NK-92 treated with Interleukin-12 subunit alpha and Interleukin-12 subunit beta, amount 100 ng/mL, for 24 hours (cell line): ENCODE measurements around the gene ZNF678.
"Not testable (repeated sequence)": the region's sequence is repeated elsewhere in the genome, so short reads cannot be mapped to it uniquely, and the experiment has no call there.

Experiments used
- DNase-seq: peaks from one replicate; lab custom pipeline; 2025; lab: John Stamatoyannopoulos, UW

The ZNF678 gene

DNA sequence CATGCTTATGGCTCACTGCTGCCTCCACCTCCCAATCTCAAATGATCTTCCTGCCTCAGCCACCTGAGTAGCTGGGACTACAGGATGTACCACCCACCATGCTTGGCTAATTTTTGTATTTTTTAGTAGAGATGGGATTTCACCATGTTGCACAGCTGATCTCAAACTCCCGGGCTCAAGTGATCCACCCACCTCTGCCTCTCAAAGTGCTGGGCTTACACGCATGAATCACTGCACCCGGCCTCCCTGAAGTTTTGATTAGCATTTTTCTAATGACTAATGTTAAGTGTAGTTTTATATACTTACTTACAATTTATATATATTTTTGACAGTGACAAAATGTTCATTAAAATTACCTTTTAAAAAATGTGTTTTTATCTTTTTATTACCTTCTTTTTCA is 41.1 kb downstream of the ZNF678 start:
- no peak for DNase-seq

DNA sequence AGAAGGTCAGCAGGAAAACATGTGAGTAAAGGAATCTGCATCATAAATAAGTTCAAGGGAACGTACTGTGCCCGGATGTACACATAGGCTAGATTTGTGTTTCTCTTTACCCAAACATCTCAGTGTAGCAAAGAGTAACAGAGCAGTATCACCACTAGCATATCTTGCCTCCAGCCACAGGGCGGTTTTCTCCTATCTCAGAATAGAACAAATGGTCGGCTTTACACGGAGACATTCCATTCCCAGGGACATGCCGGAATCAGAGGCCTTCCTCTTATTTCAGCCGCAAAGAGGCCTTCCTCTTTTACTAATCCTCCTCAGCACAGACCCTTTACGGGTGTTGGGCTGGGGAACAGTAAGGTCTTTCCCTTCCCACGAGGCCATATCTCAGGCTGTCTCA is 42.9 kb downstream of the ZNF678 start:
- not testable (repeated sequence) for DNase-seq

DNA sequence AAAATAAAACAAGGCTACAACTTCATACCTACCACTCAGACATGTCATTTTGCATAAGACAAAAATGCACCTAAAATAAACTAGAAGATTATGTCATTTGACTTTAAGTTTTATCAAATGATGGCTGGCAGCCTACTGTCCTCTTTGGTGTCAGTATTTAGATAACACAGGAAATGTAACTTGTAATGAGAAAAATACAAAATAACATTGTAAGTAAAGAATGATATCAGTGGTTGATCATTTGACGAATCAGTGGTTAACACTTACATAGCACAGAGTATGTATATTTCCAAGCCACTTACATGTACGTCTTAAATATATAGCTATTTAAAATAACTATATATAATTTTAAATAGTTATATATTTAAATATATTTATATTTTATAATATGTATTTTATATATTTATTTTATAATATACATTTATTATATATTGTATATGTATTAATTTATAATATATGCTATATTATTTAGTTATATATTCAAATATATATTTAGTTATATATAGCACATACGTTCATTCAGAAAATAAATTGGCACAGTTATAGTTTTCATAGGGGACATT is 44.1 kb downstream of the ZNF678 start:
- no peak for DNase-seq

DNA sequence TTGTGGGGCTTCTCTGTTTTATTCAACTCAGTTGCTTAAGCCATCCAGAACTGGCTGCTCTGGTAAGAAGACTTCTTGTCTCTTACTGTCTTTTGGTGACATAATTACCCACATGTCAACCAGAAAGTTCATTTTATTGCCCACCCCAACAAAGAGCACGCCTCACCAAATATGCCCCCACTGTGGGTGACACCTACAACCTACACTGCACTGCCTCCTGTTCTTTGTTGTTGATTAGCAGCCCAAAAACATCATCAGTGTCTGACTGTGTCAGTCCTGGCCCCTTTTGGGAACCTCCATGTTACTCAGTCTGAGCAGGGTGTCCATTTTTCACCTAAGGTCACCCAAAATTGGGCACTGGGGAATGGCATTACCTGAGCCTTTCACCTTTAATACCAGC is 49.3 kb downstream of the ZNF678 start:
- no peak for DNase-seq

DNA sequence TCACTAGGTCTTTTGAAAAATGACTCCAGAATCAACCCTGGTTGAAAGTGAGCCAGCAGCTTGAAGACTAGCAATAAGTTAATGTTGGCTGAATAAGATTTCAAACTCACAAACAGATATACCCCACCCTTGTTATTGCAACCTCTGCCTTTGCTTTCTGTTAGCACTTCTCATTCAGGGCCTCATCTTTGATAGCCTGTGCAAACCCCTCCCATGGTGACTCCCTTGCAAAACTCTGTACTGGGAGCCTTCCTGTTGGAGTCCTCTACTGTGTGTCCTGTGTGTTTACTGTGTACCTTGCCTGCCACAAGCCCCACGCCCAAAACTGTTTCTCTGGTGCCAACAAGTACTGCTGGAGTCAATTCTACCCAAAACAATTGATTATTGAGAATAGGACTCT is 50.2 kb downstream of the ZNF678 start:
- no peak for DNase-seq

DNA sequence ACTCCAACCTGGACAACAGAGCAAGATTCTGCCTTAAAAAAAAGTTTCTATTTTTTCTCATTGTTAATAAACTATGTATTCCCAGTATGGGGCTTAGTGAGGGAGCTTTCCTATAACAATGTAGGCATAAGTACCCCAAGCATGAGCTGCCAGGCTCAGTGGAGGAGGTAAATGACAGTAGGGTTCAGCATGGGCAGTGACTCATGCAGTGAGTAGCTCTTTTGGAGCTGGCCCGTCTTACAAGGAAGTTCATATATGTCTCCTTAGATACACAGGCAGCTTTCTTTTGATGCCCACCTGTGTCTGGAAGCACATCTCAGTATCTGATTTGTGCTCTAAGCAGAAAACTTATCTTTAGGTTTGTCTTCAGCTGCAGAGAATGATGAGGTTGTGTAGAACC is 57.9 kb downstream of the ZNF678 start:
- no peak for DNase-seq

DNA sequence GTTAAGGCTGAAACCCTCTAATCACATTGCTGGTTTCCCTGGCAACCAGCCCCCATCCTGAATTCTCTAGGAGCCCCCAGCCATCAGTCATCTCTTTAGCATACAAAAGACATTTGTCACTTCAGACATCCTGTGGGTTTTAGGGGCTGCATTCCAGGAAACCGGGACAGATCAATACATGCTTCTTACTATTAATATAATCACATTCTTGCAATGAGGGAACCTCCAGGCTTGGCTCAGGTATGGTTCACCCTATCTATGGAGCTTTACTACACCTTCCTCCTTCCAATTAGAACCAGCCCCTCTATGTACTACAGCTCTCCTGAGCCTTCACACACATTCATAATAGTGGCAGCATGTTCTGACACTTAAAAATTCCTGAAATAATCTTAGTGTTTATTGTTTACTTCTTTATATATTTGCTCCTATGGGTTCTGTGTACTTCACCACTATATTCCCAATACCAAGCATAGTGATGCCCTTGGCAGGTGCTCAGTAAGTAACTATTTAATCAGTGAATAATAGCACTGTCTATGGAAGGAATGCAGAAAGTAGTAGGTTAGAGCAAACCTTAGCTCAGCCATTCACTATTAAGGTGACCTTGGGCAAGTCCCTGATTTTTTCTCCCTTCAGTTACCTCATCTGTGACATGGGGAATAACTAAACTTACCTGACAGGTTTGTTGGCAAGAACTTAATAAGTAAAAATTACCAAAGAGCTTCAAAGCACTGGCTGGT is 59.6 kb downstream of the ZNF678 start:
- DNase-seq: no peak

DNA sequence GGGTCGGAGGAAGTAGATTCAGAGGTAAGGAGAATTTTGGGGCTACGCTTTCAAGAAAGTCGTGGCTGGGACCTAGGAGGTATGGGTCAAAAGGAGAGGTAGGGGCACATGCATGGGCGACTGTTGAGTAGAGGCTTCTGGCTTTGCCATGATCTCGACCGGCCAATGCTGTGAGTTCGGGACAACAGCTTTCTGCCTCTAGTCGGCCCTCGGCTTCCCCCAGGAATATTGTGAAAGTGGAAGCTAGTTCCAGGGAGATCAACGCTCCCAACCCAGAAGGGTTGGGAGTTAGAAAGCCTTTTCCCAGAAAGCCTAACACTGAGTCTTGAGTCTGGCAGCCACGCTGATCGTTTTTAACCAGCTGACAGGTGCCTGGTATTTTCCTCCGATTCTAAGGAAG is 69.0 kb downstream of the ZNF678 start:
- DNase-seq: no peak

DNA sequence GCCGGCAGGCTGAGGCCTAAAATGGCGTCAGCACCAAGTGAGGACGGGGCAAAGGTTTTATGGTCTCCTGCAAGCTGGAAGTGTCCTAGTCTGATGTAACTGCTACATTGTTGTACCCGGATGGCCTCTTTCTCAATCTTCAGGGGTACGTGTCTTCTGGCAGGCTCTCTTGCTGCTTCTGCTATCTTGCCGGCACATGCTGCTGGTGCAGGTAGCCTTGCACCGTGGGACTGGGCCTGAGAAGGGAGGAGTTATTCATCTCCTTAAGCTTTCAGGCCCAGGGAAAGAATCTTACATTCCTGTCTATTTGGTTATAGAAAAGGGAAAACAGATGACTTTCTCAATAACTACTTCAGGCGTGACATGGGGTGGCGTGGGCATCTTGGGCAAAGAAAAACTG is 72.2 kb downstream of the ZNF678 start:
- no peak for DNase-seq

DNA sequence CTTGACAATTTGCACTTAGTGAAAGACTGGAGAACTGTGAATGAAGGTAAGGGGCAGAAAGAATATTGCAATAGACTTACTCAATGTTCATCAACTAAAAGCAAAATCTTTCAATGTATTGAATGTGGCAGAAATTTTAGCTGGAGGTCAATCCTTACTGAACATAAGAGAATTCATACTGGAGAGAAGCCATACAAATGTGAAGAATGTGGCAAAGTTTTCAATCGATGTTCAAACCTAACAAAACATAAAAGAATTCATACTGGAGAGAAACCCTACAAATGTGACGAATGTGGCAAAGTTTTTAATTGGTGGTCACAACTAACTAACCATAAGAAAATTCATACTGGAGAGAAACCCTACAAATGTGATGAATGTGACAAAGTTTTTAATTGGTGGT is 91.1 kb downstream of the ZNF678 start:
- DNase-seq: no peak

DNA sequence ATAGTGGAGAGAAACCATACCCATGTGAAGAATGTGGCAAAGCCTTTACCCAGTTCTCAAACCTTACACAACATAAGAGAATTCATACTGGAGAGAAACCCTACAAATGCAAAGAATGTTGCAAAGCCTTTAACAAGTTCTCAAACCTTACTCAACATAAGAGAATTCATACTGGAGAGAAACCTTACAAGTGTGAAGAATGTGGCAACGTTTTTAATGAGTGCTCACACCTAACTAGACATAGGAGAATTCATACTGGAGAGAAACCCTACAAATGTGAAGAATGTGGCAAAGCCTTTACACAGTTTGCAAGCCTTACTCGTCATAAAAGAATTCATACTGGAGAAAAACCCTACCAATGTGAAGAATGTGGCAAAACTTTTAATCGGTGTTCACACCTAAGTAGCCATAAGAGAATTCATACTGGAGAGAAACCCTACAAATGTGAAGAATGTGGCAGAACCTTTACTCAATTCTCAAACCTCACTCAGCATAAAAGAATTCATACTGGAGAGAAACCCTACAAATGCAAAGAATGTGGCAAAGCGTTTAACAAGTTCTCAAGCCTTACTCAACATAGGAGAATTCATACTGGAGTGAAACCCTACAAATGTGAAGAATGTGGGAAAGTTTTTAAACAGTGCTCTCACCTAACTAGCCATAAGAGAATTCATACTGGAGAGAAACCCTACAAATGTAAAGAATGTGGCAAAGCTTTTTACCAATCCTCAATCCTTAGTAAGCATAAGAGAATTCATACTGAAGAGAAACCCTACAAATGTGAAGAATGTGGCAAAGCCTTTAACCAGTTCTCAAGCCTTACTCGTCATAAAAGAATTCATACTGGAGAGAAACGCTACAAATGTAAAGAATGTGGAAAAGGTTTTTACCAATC is 91.7 kb downstream of the ZNF678 start:
- DNase-seq: no peak

DNA sequence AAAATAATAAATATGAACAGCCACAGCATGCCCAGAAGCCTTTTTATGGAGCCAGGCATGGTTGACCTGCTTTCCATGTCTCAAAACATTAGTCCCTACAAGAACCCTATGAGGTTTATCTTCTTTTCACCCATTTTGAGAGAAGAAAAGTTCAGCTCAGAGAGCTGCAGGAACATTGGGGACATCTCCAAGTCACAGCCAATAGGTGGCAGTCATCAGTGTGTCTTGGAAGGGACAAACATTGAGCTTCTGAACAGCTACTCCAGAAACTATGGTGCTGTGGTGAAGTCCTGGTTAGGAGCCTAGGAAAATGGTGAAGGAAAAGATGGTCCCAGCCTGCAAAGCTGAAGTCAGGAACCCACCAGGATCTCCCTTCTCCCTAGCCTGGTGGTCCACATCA is 98.1 kb downstream of the ZNF678 start:
- DNase-seq: no peak

DNA sequence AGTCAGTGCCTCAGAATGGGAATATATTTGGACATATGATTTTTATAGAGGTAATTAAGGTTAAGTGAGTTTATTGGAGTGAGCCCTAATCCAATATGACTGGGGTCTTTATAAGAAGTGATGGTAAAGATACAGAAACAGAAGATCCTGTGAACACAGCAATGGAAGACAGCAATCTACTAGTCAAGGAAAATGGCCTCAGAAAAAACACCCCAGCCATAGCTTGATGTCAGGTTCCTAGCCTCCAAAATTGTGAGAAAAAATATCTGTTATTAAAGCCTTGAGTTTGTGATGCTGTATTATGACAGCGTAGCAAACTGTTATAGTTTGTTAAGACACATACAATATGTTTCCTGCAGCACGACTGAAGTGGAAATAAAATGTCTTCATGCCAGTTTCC is 99.6 kb downstream of the ZNF678 start:
- no peak for DNase-seq

DNA sequence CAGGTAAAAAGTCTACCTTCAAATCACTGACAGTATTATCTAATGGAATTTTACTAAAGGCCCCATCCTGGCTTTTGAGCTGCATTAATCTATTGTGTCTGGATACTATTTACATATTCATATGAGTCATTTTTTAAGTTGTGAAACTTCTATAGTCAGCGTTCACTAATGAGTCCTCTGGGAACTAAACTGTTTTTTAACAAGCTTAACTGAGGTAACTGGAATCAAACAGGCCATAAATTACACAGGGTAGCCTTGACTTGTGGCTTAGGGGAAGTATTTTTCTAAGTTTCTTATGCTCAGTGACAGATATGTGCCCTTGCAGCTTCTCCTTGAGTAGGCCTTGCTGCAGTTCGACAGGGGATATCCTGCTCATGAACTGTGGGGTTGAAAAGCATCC is 102.9 kb downstream of the ZNF678 start:
- no peak for DNase-seq

DNA sequence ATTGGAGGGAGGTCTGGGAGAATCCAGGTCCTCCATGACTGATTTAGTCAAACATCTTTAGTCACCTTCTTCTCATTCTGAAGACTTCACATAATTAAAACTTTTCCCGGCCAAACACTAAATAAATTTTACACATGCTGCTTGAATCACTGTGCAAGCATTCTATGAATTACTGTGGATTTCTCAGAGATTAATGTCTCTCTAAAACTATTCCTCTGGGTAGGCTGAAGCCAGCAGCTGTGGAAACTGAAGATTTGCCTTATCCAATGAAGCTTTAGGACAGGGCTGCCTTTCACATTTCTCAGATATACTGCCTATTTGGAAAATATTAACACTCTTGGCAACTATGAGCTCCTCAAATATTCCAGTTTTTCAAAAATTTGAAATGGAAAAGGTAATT is 110.1 kb downstream of the ZNF678 start:
- no peak for DNase-seq

DNA sequence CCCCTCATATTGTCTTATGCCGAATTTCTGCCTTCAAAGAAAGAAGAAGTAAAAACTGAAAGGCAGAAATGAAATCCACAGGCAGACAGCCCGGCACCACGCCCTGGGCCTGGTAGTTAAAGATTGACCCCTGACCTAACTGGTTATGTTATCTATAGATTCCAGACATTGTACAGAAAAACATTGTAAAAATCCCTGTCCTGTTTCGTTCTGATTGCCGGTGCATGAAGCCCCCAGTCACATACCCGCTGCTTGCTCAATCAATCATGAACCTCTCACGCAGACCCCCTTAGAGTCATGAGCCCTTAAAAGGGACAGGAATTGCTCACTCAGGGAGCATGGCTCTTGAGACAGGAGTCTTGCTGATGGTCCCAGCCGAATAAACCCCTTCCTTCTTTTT is 122.5 kb downstream of the ZNF678 start:
- no peak for DNase-seq

DNA sequence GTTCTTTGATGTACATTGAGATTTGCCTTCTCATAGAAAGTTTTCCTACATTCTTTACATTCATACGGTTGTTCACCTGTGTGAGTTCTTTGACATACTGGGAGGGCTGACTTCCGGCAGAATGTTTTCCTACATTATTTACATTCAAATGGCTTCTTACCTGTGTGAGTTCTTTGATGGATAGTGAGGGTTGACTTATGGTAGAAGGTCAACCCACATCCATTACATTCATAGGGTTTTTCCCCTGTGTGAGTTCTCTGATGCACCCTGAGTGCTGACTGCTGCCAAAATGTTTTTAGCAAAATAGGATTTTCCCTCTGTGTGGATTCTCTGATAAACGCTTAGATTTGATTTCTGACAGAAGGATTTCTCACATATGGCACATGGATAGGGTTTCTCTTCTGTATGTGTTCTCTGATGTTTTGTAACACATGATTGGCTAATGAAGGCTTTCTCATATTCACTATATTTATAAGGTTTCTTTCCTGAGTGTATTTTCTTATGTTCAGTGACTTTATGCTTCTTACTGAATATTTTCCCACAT is 134.0 kb downstream of the ZNF678 start:
- DNase-seq: no peak

DNA sequence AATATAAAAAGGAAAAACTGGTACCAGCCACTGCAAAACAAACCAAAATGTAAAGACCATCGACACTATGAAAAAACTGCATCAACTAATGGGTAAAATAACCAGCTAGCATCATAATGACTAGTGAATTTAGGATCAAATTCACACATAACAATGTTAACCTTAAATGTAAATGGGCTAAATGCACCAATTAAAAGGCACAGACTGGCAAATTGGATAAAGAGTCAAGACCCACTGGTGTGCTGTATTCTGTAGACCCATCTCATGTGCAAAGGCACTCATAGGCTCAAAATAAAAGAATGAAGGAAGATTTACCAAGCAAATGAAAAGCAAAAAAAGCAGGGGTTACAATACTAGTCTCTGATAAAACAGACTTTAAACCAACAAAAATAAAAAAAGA is 138.3 kb downstream of the ZNF678 start:
- not testable (repeated sequence) for DNase-seq

DNA sequence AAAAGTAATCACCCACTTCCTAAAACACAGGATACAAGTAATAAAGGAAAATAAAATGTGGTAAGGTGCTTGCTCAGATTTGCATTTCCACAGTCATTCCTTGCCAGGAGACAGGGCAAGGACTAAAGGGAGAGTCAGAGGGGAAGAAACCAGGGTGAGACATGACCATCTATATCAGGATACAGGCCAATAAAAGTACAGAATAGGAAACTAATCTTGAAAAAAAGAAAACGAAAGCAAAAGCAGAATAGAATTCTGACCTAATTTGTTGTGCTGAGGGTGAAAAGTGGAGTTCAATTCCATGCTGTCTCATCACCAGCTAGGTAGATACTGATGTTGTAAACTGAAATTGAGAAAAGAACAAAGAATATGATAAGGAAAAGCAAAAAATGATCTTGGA is 144.5 kb downstream of the ZNF678 start:
- DNase-seq: no peak

DNA sequence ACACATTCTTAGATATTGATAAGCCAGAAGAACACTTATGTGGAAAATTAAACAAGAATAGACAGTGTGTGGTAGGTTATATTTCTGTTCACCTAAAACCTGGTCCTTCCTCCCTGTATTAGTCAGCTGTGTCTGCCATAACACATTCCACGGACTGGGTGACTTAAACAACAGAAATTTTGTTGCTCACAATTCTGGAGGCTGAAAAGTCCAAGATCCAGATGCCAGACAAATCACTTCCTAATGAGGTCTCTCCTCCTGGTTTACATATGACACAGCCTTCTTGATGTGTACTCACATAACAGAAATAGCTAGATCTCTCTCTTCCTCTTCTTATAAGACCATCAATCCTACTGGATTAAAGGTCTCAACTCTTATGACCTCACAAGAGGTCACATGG is 146.1 kb downstream of the ZNF678 start:
- DNase-seq: no peak

DNA sequence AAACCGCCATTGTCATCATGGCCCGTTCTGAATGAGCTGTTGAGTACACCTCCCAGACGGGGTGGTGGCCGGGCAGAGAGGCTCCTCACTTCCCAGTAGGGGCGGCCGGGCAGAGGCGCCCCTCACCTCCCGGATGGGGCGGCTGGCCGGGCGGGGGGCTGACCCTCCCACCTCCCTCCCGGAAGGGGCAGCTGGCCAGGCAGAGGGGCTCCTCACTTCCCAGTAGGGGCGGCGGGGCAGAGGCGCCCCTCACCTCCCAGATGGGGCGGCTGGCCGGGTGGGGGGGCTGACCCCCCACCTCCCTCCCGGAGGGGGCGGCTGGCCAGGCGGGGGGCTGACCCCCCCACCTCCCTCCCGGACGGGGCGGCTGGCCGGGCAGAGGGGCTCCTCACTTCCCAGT is 147.1 kb downstream of the ZNF678 start:
- DNase-seq: not testable (repeated sequence)

DNA sequence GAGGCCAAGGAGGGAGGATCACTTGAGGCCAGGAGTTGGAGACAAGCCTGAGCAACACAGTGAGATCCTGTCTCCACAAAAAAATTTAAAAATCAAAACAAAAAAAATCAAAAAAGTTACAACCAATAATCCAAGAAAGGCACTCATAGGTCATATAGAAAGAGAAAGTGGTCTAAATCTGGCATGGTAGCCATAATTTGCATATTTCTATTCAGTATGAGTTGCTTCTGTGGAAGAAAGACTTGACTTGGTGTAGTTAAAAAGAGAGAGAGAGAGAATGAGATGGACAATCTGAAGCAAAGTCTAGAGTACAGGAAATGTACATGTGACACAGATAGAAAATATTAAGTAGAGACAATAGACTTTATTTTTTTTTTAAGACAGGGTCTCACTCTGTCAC is 149.3 kb downstream of the ZNF678 start:
- no peak for DNase-seq

DNA sequence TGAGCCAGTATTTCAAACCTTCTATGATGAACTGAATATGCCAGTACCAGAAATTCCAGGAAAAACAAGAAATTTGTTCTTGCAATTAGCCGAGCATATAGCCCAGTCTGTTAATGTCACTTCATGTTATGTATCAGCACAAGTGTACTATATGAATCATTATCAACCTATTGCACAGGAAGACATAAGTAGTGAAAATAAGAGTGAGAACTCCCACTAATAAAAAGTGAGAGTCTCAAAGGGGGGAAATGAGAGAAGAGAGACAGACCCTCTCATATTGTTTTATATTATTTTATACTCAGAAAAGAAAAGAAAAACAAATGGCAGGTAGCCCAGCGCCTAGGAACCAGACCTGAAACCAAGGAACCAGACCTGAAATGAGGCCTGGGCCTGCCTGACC is 155.6 kb downstream of the ZNF678 start:
- DNase-seq: no peak
